Mucosa of descending colon (tissue), 3 donors: Measurements from ENCODE around the gene FAM171A1. TPM values are rescaled to one million over a fixed set of nuclear protein-coding genes. Genes with fewer than 3 reads are reported as not detected.
"Not testable (repeated sequence)": the region's sequence is repeated elsewhere in the genome, so short reads cannot be mapped to it uniquely, and the experiment has no call there.

ENCODE experiments used
- ATAC-seq: fragments of 200-7000 bp; cut with Tn5 transposase; one replicate; pipeline ENCODE4 v1.9.1; 2020; ENCODE audit warnings: mild to moderate bottlenecking, moderate library complexity
- DNase-seq, 3 donors: peaks; one replicate each; pipeline ENCODE4 v3.0.0-alpha.2; 2020
- H3K36me3 ChIP-seq: fragments of 200-600 bp; one replicate; pipeline ENCODE4 v1.8.0; 2021; ENCODE audit warnings: low read depth, mild to moderate bottlenecking
- H3K4me1 ChIP-seq: fragments of 200-600 bp; one replicate; pipeline ENCODE4 v1.8.0; 2021; ENCODE audit warnings: low read depth, mild to moderate bottlenecking
- H3K4me3 ChIP-seq: fragments of 200-600 bp; one replicate; pipeline ENCODE4 v1.8.0; 2021; ENCODE audit warnings: mild to moderate bottlenecking
- H3K9me3 ChIP-seq: fragments of 200-600 bp; one replicate; pipeline ENCODE4 v1.8.0; 2021; ENCODE audit warnings: mild to moderate bottlenecking
- CTCF ChIP-seq: fragments of 200-600 bp; IDR thresholded peaks from one replicate; pipeline ENCODE4 v1.8.0; 2022; ENCODE audit warnings: antibody characterized with exemption, mild to moderate bottlenecking
- intact Hi-C, 2 donors: fragments of 100-400 bp; cut with DNase I in 1 of 2; cut with micrococcal nuclease in 1 of 2; formaldehyde crosslinking; loops; one replicate each; pipeline versions ENCODE4 v1.11.0 to v1.11.1; 2022; cut with DNase I, micrococcal nuclease
- total RNA-seq, 3 donors: library from RNA; stranded (reverse); fragmentation: NEBNext Ultra II Directional in 2 of 3; extraction: Animal tissue kit (Norgen Biotek cat#: 25700) in 2 of 3; gene quantifications; one replicate each; pipeline versions ENCODE4 v1.2.1 to v1.2.4, GENCODE V29; 2021 to 2023
- donor health status: DM: no; HTN: no; CAD: no; lungs with moderate emphysema.
- donor health status: DM: no; HTN: no; CAD: no.
- donor health status: DM: no; HTN: yes; CAD: no.

The FAM171A1 gene
- total RNA-seq, 3 donors from 2014 or later = 33.7 to 60.7 (median 50.4) TPM

- DNase-seq (no peak), ATAC-seq (no peak)
- H3K36me3 ChIP-seq = no peaks in the 10 kb centered on the region
- no peak for TF ChIP-seq CTCF
- H3K4me1 ChIP-seq = peaks cover 21% of the 10 kb centered on the region
- H3K9me3 ChIP-seq = no peaks in the 10 kb centered on the region
- no peak overlapping the region for H3K4me3 ChIP-seq
- intact Hi-C loops = no loop called here
Observed at GRCh38 chr10:15342970-15343369, 28.1 kb downstream of the FAM171A1 start.

- Histone ChIP-seq H3K4me3 (no peak overlapping the region), H3K4me1 (peaks cover 10% of the 10 kb centered on the region), H3K36me3 (no peaks in the 10 kb centered on the region), H3K9me3 (no peaks in the 10 kb centered on the region)
- intact Hi-C loops = no loop called here
- no peak for TF ChIP-seq CTCF
- ATAC-seq (no peak), DNase-seq (no peak)
Observed at GRCh38 chr10:15341502-15342128, 29.5 kb downstream of the FAM171A1 start.

GRCh38 chr10:15339892-15340291, 31.2 kb downstream of the FAM171A1 start:
- Histone ChIP-seq H3K4me1 (peaks cover 16% of the 10 kb centered on the region), H3K36me3 (no peaks in the 10 kb centered on the region), H3K9me3 (no peaks in the 10 kb centered on the region), H3K4me3 (no peak overlapping the region)
- no peak for DNase-seq
- intact Hi-C loops = no loop called here
- no peak for ATAC-seq
- no peak for TF ChIP-seq CTCF

- H3K4me3 ChIP-seq, H3K9me3 ChIP-seq, intact Hi-C loops, H3K36me3 ChIP-seq: not testable (repeated sequence)
- DNase-seq = peak in 1 of 3 donors; percentile 38
- peaks cover 32% of the 10 kb centered on the region for H3K4me1 ChIP-seq
- ATAC-seq = peak; percentile 7
Observed at GRCh38 chr10:15337441-15337923, 33.6 kb downstream of the FAM171A1 start.

- Histone ChIP-seq H3K9me3 (no peaks in the 10 kb centered on the region), H3K4me1 (peaks cover 31% of the 10 kb centered on the region), H3K36me3 (no peaks in the 10 kb centered on the region), H3K4me3 (no peak overlapping the region)
- intact Hi-C loops = no loop called here
- DNase-seq = no peak
- TF ChIP-seq CTCF = no peak
- ATAC-seq = no peak
Observed at GRCh38 chr10:15336211-15336610, 34.9 kb downstream of the FAM171A1 start.

GRCh38 chr10:15335508-15335907, 35.6 kb downstream of the FAM171A1 start:
- peaks cover 38% of the 10 kb centered on the region for H3K4me1 ChIP-seq
- DNase-seq = no peak

More at GRCh38 chr10:15335508-15335907, 35.6 kb downstream of the FAM171A1 start:
- H3K36me3 ChIP-seq = no peaks in the 10 kb centered on the region
- no peak for ATAC-seq
- intact Hi-C loops = no loop called here
- no peak for TF ChIP-seq CTCF
- no peaks in the 10 kb centered on the region for H3K9me3 ChIP-seq
- H3K4me3 ChIP-seq = no peak overlapping the region
